ENCODE data around the gene MINDY2.

- TF ChIP-seq POLR2AphosphoS5 (IDR thresholded peaks at IDR 0.05; ENCODE audit: low read depth): no peak
- TF ChIP-seq CTCF (IDR thresholded peaks at IDR 0.05; ENCODE audit: insufficient read depth, low read length): no peak
- no peak for TF ChIP-seq GABPA (IDR thresholded peaks at IDR 0.05; ENCODE audit: low read depth)
- TF ChIP-seq REST (IDR thresholded peaks at IDR 0.05; ENCODE audit: insufficient replicate concordance, low read depth): no peak
Measured at GRCh38 chr15:58875343-58875742, 104.2 kb downstream of the MINDY2 start.
